Small intestine (tissue), 7 donors: ENCODE data around the gene RCC1. TPM values are rescaled to one million over a fixed set of nuclear protein-coding genes. Genes with fewer than 3 reads are reported as not detected.
"Not testable (repeated sequence)": the region's sequence is repeated elsewhere in the genome, so short reads cannot be mapped to it uniquely, and the experiment has no call there.

ENCODE experiments used
- DNase-seq, 2 donors: peaks; one replicate each; pipeline versions ENCODE4 v3.0.0 to v3.0.0-alpha.2; 2013
- FAIRE-seq: peaks from 2 replicates; lab custom pipeline; 2012; peaks lifted over from hg19 to GRCh38; lab: Jason Lieb, UNC
- H3K27ac ChIP-seq, 3 donors: one replicate each; pipeline ENCODE4 v1.5.1; 2013; ENCODE audit warnings: low read length in 2 of 3, mild to moderate bottlenecking in 2 of 3, control low read depth in 1 of 3, inconsistent platforms in 1 of 3, low read depth in 1 of 3, moderate library complexity in 1 of 3
- H3K27me3 ChIP-seq, 3 donors: one replicate each; pipeline ENCODE4 v1.6.1; 2013; ENCODE audit warnings: low read length in 3 of 3, inconsistent platforms in 1 of 3; ENCODE audit not compliant: control insufficient read depth in 3 of 3, insufficient read depth in 3 of 3
- H3K36me3 ChIP-seq, 3 donors: one replicate each; pipeline ENCODE4 v1.6.1; 2013; ENCODE audit warnings: low read length in 3 of 3, inconsistent platforms in 1 of 3, low read depth in 1 of 3, mild to moderate bottlenecking in 1 of 3, moderate library complexity in 1 of 3; ENCODE audit not compliant: control insufficient read depth in 3 of 3, insufficient read depth in 2 of 3
- H3K4me1 ChIP-seq, 3 donors: one replicate each; pipeline ENCODE4 v1.6.1; 2013; ENCODE audit warnings: low read length in 2 of 3, inconsistent platforms in 1 of 3, low read depth in 1 of 3, mild to moderate bottlenecking in 1 of 3, moderate library complexity in 1 of 3; ENCODE audit not compliant: control insufficient read depth in 3 of 3, insufficient read depth in 2 of 3
- H3K4me3 ChIP-seq, 3 donors: one replicate each; pipeline ENCODE4 v1.5.1; 2013; ENCODE audit warnings: low read length in 3 of 3, control low read depth in 1 of 3, inconsistent platforms in 1 of 3, low read depth in 1 of 3, mild to moderate bottlenecking in 1 of 3, moderate library complexity in 1 of 3
- H3K9me3 ChIP-seq, 2 donors: one replicate each; pipeline ENCODE4 v1.6.1; 2013; ENCODE audit warnings: low read depth in 1 of 2, low read length in 1 of 2; ENCODE audit not compliant: control insufficient read depth in 2 of 2, insufficient read depth in 1 of 2
- WGBS, 3 donors: extraction: QIAGEN DNeasy Blood & Tissue Kit; methylation state at CpG; one replicate each; pipeline ENCODE4 v1.1.7; 2013; 5-methylcytosine and 5-hydroxymethylcytosine counted together
- polyA plus RNA-seq, 4 donors: library from polyadenylated mRNA; stranded (reverse) in 3 of 4; unstranded in 1 of 4; fragments of 200-250 nt in 3 of 4; fragments of 120-200 nt in 1 of 4; gene quantifications; one replicate each; pipeline versions ENCODE4 v1.2.1 to v1.2.3, GENCODE V29; 2013
- donor health status: healthy with polysubstance abuse.
- donor health status: control.
- donor health status: control.
- donor health status: Bipolar disorder and iron deficiency.
- donor health status: healthy.

Gene RCC1
- polyA plus RNA-seq, 4 donors = 31.1 to 69.5 (median 36.6) TPM

- peaks cover 8 to 70% (median 19%) of the 10 kb centered on the region in 3 donors for H3K36me3 ChIP-seq
- FAIRE-seq (no peak), DNase-seq (no peak)
- H3K27ac ChIP-seq = no peak overlapping the region
- no peak overlapping the region for H3K4me3 ChIP-seq
- no peaks in the 10 kb centered on the region for H3K4me1 ChIP-seq
- H3K27me3 ChIP-seq = no peaks in the 10 kb centered on the region
- WGBS, 3 donors = 98 to 99% (median 98%) methylated on average over 7 of the region's 7 CpGs
- no peaks in the 10 kb centered on the region for H3K9me3 ChIP-seq
These were observed 59.2 kb downstream of the RCC1 start for GRCh38 chr1:28565040-28565439.

- FAIRE-seq (no peak), DNase-seq (no peak)
- Histone ChIP-seq H3K4me3 (no peak overlapping the region), H3K36me3 (peaks cover 8 to 72% (median 20%) of the 10 kb centered on the region in 3 donors), H3K9me3 (no peaks in the 10 kb centered on the region), H3K27ac (no peak overlapping the region), H3K4me1 (no peaks in the 10 kb centered on the region), H3K27me3 (no peaks in the 10 kb centered on the region)
- 95 to 99% (median 96%) methylated on average over 6 of the region's 6 CpGs for WGBS, 3 donors
These were observed 59.9 kb downstream of the RCC1 start for GRCh38 chr1:28565726-28566125.

GRCh38 chr1:28566931-28567330 lies 61.1 kb downstream of the RCC1 start:
- WGBS, 3 donors = 89 to 100% (median 94%) methylated on average over 2 of the region's 2 CpGs
- Histone ChIP-seq H3K36me3 (peaks cover 9 to 70% (median 14%) of the 10 kb centered on the region in 3 donors), H3K9me3 (no peaks in the 10 kb centered on the region), H3K27me3 (no peaks in the 10 kb centered on the region), H3K4me3 (no peak overlapping the region), H3K27ac (no peak overlapping the region), H3K4me1 (no peaks in the 10 kb centered on the region)
- DNase-seq (no peak), FAIRE-seq (no peak)

GRCh38 chr1:28571911-28572310 lies 66.1 kb downstream of the RCC1 start:
- no peak overlapping the region for H3K27ac ChIP-seq
- no peak overlapping the region for H3K4me3 ChIP-seq
- no peaks in the 10 kb centered on the region for H3K4me1 ChIP-seq
- 90 to 95% (median 94%) methylated on average over 4 of the region's 4 CpGs for WGBS, 3 donors
- DNase-seq = no peak
- no peak for FAIRE-seq
- H3K9me3 ChIP-seq = no peaks in the 10 kb centered on the region
- peaks cover 12 to 73% (median 13%) of the 10 kb centered on the region in 3 donors for H3K36me3 ChIP-seq
- H3K27me3 ChIP-seq = no peaks in the 10 kb centered on the region

- H3K4me1 ChIP-seq, H3K4me3 ChIP-seq, H3K27me3 ChIP-seq: not testable (repeated sequence)
These were observed 67.0 kb downstream of the RCC1 start for GRCh38 chr1:28572891-28573290.

GRCh38 chr1:28573564-28573963 lies 67.7 kb downstream of the RCC1 start:
- no peak for FAIRE-seq
- Histone ChIP-seq H3K36me3 (peaks cover 15 to 69% (median 21%) of the 10 kb centered on the region in 3 donors), H3K4me1 (no peaks in the 10 kb centered on the region), H3K9me3 (no peaks in the 10 kb centered on the region), H3K27ac (no peak overlapping the region), H3K4me3 (no peak overlapping the region), H3K27me3 (no peaks in the 10 kb centered on the region)
- no peak for DNase-seq
- WGBS, 3 donors = 98 to 99% (median 98%) methylated on average over 11 of the region's 11 CpGs

More at GRCh38 chr1:28572891-28573290, 67.0 kb downstream of the RCC1 start:
- H3K36me3 ChIP-seq = peaks cover 13 to 69% (median 18%) of the 10 kb centered on the region in 3 donors
- not testable (repeated sequence) for H3K9me3 ChIP-seq, H3K27ac ChIP-seq, FAIRE-seq, DNase-seq
- 90 to 92% (median 91%) methylated on average over 12 of the region's 12 CpGs for WGBS, 3 donors

GRCh38 chr1:28577052-28577678 lies 71.3 kb downstream of the RCC1 start:
- WGBS, 3 donors = 74 to 94% (median 90%) methylated on average over 1 of the region's 1 CpG
- H3K4me1 ChIP-seq = peaks cover 0 to 12% (median 2%) of the 10 kb centered on the region in 3 donors
- no peaks in the 10 kb centered on the region for H3K27me3 ChIP-seq
- H3K4me3 ChIP-seq = no peak overlapping the region
- DNase-seq = peak in 1 of 2 donors; percentile 9
- FAIRE-seq = no peak
- H3K36me3 ChIP-seq = peaks cover 15 to 67% (median 23%) of the 10 kb centered on the region in 3 donors
- H3K9me3 ChIP-seq = no peaks in the 10 kb centered on the region
- H3K27ac ChIP-seq = no peak overlapping the region

- H3K4me1 ChIP-seq = peaks cover 0 to 16% (median 2%) of the 10 kb centered on the region in 3 donors
- H3K9me3 ChIP-seq = no peaks in the 10 kb centered on the region
- WGBS, 3 donors = 66 to 70% (median 68%) methylated on average over 6 of the region's 6 CpGs
- FAIRE-seq (no peak), DNase-seq (no peak)
- H3K27me3 ChIP-seq = no peaks in the 10 kb centered on the region
- no peak overlapping the region for H3K27ac ChIP-seq
- no peak overlapping the region for H3K4me3 ChIP-seq
- H3K36me3 ChIP-seq = peaks cover 15 to 59% (median 23%) of the 10 kb centered on the region in 3 donors
These were observed 72.1 kb downstream of the RCC1 start for GRCh38 chr1:28577738-28578536.
